ENCODE measurements around the gene LRP1. TPM values are rescaled to one million over a fixed set of nuclear protein-coding genes. Genes with fewer than 3 reads are reported as not detected.

LRP1 gene
- total and polyA plus RNA-seq, 8 donors: 12.2 to 89.4 (median 24.1) TPM

DNA sequence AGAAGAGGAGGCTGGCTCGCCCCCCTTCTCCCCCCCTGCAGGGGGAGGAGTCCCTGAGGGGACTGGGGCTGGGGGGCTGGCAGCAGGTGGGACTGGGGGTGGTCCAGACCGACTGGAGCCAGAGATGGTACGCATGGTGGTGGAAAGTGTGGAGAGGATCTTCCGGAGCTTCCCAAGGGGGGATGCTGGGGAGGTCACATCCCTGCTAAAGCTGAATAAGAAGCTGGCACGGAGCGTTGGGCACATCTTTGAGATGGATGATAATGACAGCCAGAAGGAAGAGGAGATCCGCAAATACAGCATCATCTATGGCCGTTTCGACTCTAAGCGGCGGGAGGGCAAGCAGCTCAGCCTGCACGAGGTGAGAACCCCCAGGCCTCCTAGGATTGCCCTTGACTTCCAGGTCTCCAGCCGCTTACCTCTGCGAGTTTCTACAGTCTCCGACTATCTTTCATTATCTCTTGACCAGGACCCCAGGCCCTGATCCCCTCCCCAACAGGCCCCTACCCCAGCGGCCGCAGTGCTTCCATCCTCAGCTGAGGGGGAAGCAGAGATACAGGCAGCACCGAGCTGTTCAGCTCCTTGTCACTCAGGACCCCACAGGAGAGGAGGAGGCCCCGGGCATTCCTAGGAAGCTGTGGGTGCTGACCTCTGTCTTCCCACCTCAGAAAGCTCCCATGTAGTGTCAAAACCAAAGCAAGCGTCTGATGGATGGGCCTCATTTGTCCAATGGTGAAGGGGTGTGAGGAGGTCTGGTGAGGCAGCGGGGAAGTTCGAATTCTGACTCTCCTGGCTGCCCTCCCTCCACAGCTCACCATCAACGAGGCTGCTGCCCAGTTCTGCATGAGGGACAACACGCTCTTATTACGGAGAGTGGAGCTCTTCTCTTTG is 36.4 kb upstream of the LRP1 start:
- DNase-seq (peak in 1 of 6 donors; percentile 55), FAIRE-seq (no peak)

DNA sequence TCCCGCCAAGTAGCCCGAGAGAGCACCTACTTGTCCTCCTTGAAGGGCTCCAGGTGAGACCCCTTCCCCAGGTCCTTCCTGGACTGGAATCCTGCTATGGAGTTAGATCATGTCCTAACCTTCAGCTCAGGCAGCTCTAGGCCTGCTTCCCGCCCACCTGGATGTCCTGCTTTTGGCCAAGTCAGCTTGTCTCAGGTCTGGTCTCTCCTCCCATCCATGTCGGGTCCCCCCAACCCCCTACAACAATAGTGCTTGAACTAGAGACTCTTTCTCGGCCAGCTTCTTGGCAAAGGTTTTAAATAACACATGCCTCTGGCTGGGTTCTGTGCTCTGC is 35.8 kb upstream of the LRP1 start:
- Histone ChIP-seq H3K9me3 (no peaks in the 10 kb centered on the region), H3K4me1 (peaks cover 0 to 6% (median 0%) of the 10 kb centered on the region in 3 donors), H3K4me3 (no peak overlapping the region), H3K27me3 (no peaks in the 10 kb centered on the region), H3K36me3 (peaks cover 0 to 7% (median 0%) of the 10 kb centered on the region in 3 donors), H3K27ac (no peak overlapping the region)
- TF ChIP-seq, protein P1, sequence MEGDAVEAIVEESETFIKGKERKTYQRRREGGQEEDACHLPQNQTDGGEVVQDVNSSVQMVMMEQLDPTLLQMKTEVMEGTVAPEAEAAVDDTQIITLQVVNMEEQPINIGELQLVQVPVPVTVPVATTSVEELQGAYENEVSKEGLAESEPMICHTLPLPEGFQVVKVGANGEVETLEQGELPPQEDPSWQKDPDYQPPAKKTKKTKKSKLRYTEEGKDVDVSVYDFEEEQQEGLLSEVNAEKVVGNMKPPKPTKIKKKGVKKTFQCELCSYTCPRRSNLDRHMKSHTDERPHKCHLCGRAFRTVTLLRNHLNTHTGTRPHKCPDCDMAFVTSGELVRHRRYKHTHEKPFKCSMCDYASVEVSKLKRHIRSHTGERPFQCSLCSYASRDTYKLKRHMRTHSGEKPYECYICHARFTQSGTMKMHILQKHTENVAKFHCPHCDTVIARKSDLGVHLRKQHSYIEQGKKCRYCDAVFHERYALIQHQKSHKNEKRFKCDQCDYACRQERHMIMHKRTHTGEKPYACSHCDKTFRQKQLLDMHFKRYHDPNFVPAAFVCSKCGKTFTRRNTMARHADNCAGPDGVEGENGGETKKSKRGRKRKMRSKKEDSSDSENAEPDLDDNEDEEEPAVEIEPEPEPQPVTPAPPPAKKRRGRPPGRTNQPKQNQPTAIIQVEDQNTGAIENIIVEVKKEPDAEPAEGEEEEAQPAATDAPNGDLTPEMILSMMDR (IDR thresholded peaks at IDR 0.05): no peak
- DNase-seq: peak in 1 of 6 donors; percentile 36
- WGBS, 2 donors: 75 to 78% methylated on average over 5 of the region's 5 CpGs
- no peak for FAIRE-seq
- intact Hi-C loops (cut with DNase I): no loop called here
- no peak for ATAC-seq

More for the DNA sequence above, 36.4 kb upstream of the LRP1 start:
- no peak for ATAC-seq
- intact Hi-C loops (cut with DNase I): no loop called here
- Histone ChIP-seq H3K27me3 (no peaks in the 10 kb centered on the region), H3K27ac (no peak overlapping the region), H3K4me3 (no peak overlapping the region), H3K9me3 (no peaks in the 10 kb centered on the region), H3K36me3 (peaks cover 0 to 7% (median 0%) of the 10 kb centered on the region in 3 donors), H3K4me1 (peaks cover 0 to 6% (median 0%) of the 10 kb centered on the region in 3 donors)
- TF ChIP-seq, protein P1 (IDR thresholded peaks at IDR 0.05): no peak
- 83 to 88% methylated on average over 25 of the region's 25 CpGs for WGBS, 2 donors

DNA sequence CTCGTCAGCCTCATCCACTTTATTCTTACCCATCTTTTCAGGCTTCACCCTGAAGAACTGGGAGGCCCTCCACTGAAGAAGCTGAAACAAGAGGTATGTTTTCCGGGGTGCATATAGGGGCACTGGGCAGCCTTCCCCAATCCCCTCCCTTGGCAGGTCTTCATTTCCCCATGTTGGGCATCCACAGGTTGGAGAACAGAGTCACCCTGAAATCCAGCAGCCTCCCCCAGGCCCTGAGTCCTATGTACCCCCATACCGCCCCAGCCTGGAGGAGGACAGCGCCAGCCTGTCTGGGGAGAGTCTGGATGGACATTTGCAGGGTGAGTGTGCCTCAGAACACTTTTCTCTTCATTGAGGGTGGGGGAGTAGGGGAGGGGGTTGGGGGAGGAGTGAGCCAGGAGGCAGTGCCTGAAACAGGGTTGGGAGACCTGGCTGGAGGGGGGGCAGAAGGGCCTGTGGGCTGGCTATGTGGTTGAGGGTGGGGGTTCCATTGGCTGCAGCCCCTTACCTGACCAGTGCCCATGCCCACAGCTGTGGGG is 35.3 kb upstream of the LRP1 start:
- intact Hi-C loops (cut with DNase I): no loop called here
- peak in 1 of 6 donors; percentile 76 for DNase-seq
- H3K36me3 ChIP-seq: peaks cover 0 to 7% (median 0%) of the 10 kb centered on the region in 3 donors
- H3K4me3 ChIP-seq: no peak overlapping the region
- H3K27ac ChIP-seq: no peak overlapping the region
- H3K4me1 ChIP-seq: peaks cover 0 to 6% (median 0%) of the 10 kb centered on the region in 3 donors
- ATAC-seq: no peak
- no peaks in the 10 kb centered on the region for H3K9me3 ChIP-seq
- TF ChIP-seq, protein P1 (IDR thresholded peaks at IDR 0.05): no peak
- FAIRE-seq: no peak
- no peaks in the 10 kb centered on the region for H3K27me3 ChIP-seq
- 85 to 86% methylated on average over 4 of the region's 4 CpGs for WGBS, 2 donors

DNA sequence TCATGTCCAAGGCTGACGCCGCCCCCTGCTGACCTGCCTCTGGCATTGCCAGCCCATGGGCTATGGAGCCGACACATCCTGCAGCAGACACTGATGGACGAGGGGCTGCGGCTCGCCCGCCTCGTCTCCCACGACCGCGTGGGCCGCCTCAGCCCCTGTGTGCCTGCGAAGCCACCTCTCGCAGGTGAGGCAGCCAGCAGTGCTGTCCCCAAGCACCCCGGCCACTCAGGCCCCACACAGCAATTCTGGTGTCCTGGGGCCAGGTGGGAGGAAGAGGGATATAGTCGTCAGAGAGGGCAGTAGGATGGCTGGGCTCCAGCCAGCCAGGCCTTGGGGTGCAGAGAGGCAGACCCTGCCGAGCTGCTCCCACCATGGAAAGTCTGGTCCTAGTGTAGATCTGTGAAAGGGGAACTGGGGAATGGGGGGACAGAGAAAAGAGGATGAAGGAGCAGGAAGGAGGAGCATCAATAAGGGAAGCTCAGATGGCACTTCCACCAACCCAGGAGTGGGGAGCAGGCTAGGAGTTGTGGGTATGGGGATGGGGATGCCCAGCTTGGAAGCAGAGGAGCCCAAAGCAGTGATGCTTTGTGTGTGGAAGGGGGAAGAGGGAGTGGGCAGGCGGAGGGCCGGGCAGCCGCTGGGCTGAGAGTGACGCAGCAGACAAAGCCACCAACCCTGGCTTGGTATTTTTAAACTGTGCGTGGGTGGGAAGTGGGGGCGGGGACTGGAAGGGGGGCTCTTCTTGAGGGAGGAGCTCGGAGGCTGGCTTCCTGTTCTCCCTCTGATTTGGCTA is 34.7 kb upstream of the LRP1 start:
- H3K27ac ChIP-seq: peak overlapping the region in 1 of 4 donors; percentile 27
- H3K9me3 ChIP-seq: no peaks in the 10 kb centered on the region
- no peak overlapping the region for H3K4me3 ChIP-seq
- intact Hi-C loops (cut with DNase I): no loop called here
- H3K36me3 ChIP-seq: peaks cover 0 to 10% (median 0%) of the 10 kb centered on the region in 3 donors
- ATAC-seq (peak in 3 of 4 donors; percentile 13 to 43 (median 19)), FAIRE-seq (no peak), DNase-seq (peak in 5 of 6 donors; percentile 30 to 83 (median 56))
- TF ChIP-seq, protein P1 (IDR thresholded peaks at IDR 0.05): peak in 3 of 4 donors; percentile 10 to 45 (median 39)
- 47 to 59% methylated on average over 22 to 24 of the region's 24 CpGs for WGBS, 2 donors
- H3K27me3 ChIP-seq: no peaks in the 10 kb centered on the region
- H3K4me1 ChIP-seq: peaks cover 0 to 6% (median 0%) of the 10 kb centered on the region in 3 donors

All from pancreas (tissue), 10 donors.